ENCODE data around the gene KCNT1.

Gene KCNT1

DNA sequence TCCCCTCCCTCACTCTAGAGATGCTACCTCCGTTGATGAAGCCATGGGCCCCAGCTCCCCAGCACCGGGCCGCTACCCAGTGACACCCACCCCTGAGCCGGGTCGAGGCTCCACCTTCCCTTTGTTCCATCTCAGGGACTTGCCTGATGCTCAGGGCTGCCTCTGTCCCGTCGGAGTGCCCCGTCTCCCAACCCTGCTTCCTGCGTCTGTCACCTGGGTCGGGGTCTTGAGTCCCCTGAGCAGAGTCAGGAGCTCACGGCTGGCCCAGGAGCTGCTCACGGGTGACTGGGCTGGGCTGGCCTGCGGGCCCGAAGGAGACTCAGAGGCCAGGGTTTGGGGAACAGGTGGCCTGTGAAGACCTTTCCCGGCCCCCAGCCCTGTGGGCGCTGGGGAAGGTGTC lies 85.3 kb downstream of the KCNT1 start:
- no peak for DNase-seq

DNA sequence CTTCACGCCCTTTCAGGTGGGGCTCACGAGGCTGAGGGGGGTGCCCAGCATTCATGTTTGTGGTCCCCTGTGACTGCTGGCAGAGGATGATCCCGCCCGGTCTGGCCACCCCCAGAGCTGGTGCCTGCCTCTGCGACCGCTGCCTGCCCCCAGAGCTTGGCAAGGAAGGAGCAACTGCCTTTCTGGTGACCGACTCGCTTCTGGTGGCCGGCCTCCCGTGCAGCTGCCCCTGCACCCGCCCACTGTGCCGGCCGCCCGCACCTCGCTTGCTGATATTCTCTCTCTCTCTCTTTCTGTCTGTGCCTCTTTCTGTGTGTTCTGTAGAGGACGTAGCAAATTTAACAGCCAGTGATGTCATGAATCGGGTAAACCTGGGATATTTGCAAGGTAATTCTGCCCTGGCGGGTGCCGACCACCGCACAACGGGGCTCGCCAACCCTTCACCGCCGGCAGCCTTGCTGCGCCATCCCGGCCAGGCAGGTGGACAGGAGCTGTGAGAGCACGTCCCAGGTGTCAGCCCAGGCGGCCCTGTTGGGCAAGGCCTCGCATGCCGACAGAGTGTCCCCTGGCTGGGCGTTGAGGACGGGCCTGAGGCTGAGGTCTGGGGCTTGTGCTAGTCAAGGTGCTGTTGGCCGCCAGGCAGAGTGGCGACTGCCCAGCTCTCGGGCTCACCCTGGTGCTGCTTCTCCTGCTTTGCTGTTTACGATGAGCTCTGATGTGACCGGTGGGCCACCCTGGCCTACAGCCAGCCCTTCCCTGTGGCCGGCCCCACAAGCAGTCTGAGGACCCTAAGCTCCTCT lies 86.0 kb downstream of the KCNT1 start:
- no peak for DNase-seq

DNA sequence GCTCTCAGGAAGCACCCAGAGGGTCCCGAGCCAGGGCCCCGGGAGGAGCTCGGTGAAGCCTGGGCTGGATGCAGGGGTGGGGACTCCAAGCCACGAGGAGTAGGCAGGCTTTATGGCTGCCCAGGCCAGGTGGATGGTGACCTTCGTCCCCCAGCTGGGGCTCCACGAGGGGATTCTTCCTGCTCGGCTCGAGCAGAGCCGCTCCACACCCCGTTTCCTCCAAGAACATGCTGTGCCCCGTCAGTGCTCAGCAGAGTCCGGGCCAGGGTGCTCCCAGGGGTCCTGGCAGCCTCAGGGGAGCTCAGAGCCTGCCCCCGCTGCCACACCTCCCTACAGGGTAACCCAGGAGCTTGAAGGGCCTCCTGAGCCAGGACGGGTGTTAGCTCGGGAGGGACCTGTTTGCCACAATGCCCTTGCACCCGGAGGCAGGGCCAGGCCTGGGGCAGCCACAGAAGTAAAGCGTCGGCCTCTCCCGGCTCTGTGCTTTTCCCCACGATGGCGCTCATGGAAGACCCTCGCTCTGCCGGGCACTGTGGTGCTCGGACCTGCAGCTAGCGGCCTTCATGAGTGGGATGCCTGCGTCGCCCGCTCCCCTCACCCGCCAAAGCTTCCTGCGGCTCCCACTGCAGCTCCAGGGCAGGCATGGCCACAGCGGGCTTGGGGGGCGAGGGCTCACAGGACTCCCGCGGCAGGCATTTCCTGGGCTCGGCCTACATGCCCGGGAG lies 86.8 kb downstream of the KCNT1 start:
- no peak for DNase-seq

DNA sequence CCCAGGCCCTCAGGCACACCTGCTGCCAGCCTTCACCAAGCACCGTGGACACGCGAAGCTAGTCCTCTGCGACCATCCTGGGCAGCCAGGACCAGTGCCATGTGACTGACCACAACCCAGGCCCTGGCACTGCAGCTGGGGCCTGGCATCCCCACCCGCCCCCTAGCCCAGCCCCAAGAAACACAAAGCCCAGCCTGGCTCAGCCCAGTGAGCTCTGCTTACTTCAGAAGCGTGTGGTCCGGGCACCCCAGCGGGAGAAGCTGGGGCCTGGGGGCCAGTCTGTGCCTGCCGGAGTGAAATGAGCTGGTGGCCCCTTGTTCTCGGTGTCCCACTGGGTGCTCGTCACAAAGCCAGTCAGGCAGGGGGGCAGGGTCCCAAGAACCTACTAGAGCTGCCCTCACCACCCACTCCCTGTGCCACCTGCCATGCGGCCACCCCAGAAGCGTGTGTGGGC lies 87.9 kb downstream of the KCNT1 start:
- DNase-seq, result no peak

DNA sequence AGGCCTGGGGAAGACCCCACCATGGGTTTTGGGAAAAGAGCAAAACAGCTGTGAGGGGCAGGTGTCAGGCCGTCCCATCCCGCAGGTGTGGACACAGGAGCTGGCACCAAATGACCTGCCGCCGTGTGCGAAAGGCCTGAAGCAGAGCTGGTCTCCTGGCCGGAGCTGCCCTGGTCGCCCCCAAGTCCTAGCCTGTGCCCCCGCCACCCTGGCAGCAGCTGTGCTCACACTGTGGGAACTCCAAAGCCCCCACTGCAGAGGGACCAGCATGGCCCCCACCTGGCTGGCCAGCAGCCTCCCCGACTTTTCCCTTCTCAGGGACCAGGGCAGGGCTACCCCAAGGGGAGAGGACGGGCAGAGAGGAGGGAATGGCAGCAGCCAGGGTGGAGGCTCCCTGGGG lies 88.4 kb downstream of the KCNT1 start:
- DNase-seq, result no peak

DNA sequence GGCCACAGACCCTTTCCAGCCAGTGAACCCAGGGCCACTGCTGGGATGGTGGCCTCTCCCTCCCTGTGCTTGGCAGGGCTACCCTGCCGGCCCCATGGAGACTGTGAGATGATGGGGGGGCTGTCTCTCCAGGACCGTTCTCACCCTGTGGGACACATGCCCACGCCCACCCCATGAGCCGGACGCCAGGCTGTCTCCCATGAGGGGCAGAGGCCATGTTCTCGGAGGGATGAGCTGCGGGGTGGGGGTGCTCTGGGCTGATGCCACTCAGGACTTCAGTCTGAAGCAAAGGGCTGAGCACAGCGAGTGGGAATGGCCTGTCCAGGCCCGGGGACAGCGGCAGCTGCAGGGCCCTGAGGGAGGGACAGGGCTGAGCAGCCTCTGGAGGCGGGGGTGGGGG lies 88.9 kb downstream of the KCNT1 start:
- no peak for DNase-seq

DNA sequence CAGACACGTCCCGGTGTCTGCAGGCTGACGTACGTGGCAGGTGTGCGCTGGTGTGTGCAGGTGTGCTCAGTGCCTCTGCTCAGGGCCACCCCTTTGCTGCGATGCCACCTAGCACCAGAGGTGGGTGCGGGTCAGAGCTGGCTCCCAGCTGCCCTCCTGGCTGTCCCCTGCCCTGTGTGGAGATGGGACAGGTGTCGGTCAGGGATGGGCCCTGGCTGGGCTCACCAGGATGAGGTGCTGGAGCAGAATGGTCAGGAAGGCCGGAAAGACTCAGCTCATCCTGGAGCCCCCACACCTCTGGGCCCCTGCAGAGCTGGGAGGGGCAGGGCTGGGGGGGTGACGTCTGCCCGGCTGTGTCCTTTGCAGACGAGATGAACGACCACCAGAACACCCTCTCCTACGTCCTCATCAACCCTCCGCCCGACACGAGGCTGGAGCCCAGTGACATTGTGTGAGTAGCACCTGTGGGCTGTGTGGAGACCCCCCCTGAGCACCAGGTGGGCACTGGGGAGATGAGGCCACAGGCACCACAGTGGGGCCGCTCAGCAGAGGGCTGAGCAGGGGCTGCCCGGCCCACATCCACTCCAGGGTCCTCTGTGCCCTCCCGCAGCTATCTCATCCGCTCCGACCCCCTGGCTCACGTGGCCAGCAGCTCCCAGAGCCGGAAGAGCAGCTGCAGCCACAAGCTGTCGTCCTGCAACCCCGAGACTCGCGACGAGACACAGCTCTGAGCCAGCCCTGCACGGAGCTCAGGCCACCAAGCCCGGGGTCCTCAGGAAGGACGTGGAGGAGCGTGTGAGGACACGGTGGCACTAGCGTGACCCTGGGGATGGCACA lies 89.7 kb downstream of the KCNT1 start:
- no peak for DNase-seq

DNA sequence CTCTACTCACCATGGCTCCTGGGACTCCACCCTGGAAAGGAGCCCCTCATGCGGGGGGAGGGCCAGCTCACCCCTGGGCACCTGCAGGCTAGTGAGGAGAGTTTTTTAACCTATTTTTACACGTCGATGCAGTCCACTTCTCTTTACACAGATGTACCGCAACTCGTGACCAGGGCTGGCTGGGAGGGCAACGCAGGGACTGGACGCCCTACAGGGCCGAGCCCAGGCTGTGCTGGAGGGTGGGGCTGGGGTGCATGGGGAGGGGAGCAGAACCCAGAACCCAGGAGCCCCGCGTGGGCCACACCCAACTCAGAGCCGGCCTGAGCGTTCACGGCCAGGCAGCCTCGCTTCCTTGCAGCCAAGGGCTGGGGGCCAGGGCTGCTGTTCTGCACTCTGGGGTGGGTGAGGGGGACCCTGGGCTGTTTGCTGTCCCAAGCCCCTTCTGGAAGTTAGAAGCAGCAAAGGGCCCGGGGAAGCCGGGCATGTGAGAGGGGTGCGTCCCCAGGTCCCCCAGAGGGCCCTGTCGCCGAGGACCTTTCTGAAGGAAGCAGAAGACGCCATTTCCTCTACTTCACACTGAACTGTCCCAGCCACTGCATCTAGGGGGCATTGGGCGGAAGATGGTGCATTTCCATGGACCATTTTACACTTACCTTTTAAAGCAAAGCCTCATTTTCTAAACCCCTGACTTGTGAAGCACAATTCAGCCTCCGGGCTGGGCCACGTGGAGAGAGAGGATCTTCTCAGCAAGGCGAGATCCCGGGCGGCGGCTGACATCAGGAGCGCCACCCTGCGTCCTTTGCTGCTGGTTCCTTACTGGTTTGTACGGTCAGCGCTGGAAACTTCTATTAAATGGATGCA lies 90.5 kb downstream of the KCNT1 start:
- no peak for DNase-seq

DNA sequence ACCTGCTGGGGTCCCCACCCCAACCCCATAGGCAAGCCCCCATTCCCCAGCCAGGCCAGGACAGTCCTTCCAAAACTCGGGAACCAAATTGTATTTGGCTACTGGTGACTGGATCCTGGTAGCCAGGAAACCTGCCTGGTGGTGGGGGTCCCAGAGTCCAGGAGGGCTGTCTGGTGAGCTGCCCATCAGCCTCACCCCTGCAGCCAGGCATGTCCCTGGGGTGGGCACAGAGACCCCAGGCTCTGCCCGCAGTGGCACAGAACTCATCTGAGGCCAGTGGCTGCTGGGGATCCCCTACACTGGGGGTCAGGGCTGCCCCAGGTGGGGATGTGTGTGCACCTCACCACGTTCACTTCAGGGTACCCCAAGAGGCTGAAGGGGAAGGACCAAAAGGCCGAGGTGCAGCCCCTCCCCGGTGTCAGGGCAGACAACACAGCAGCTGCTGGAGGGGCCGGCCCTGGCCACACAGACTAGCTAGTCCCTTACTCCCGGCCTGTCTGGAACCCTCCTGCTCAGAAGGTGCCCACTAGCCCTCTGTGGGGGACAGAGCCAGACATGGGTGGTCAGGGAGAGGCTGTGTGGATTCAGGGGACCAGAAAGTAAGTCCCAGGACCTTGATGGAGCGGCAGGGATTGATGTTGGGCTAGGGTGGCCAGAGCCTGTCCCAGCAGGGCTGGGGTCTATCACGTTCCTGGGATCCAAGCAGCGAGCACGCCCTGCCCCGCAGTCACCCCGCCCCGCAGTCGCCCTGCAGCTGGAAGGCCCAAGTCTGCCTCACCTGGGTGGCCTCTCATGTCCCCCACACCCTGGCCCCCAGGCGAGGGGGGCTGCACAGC lies 91.5 kb downstream of the KCNT1 start:
- DNase-seq, result no peak

DNA sequence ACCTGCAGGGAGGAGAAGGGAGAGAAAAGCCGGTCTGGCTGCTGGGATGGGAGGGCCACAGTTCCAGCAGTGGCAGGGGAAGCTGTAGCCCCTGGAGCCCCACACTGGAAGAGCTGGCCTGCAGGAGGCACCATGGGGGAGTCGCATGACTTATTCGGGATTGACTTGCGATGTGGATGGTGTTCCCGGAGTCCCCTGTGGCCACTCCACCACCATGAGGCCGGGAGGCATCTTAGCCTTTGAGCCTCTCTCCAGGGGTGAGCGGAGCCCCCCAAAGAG lies 92.0 kb downstream of the KCNT1 start:
- DNase-seq, result no peak

DNA sequence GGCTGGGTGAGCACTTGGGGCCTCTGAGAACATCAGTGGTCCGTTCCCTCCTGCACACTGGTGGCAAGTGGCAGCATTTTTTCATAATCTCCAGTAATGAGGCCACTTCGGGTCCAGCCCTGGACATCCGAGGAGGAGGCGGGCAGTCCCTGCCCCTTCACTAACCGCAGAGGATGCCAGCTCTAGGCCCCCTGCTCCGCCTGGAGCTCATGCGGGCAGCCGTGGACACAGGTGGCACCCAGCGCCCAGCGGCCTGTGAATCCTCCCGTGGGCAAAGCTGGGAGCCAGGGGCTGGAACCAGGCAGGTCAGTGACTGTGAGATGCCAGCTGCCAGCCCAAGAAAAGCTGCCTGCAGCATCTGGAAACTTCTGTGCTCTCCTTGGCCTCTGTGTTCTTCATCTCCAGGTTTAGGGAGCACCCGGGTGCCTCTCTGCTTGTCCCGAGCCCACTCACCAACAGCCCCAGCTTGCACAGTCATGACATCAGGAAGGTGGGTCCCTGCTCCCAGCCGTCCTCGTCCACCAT lies 92.4 kb downstream of the KCNT1 start:
- no peak for DNase-seq

DNA sequence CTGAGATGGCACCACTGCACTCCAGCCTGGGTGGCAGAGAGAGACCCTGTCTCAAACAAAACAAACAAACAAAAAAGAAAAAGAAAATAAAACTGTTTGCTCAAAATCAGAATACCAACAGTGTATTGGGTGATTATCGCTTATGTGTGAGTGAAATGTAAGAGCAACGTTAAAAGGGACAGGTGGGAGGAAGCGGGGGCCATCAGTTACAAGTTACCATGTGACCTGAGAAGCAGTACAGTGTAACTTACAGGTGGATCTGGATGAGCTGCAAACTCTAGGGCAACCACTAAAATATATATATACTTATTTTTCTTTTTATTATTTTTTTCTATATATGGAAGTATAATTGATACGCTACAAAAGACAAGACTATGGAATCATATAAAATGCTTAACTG lies 93.4 kb downstream of the KCNT1 start:
- no peak for DNase-seq

DNA sequence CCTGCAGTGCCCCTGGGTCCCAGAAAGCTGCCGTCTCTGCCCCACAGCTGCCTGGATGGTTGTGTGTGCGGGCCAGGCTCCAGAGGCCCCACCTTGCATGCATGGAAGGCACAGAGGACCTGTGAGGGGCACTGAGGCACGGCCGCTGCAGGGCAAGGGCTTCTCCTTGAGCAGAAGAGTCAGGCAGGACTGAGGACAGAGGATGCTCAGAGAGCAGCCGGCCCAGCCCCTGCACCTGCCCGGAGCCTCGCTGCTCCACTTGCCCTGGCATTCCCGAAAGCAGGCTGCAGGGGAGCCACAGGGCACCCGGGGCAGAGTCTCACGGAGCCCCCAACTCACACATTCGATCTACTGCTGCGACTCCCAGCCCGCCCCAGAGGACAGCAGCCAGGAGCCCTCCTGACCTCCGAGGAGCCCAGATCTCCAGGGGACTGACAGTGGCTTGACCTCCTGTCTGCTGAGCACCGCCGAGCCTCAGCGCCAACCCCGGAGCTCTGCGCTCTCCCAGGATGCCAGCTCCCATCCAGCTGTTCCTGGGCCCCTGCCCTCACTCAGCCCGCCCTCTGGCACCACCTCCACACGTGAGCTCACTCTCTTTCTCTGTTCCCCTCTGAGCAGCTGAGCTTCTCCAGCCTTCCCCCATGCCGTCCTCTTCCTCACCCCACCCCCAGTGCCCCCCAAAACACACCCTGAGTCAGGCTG lies 95.0 kb downstream of the KCNT1 start:
- no peak for DNase-seq

DNA sequence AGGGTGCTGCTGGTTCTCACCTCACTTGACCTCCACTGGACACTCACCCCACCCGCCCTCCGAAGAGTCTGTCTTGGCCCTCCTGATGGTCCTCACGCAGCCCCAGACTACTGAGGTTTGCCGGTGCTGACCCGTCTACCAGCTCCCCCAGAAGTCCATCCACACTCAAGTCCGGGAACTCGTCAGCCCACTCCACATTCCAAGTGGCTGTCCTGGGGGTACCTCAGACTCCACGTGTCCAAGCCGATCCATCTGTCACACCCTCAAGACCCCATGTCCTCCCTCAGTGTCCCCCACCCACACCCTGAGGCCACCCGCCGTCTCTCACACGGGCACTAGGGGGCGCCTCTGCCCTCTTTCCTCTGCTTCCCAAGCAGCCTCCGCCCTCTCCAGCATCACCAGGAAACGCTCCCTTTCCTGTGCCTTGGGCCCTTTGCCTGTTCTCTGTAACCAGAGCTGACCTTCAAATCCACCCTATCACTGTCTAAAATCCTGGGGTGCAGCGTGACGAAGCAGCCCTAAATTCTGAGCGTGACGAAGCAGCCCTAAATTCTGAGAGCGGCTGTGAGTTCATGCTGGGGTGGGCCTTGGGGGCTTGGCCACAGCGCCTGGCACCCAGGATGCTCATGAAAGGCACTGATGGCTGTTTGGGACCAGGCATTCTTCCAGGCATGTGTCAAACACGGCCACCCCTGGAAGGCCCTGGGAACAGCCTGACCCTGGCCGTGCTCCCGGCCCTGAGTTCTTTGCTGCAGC lies 95.7 kb downstream of the KCNT1 start:
- DNase-seq, result no peak

DNA sequence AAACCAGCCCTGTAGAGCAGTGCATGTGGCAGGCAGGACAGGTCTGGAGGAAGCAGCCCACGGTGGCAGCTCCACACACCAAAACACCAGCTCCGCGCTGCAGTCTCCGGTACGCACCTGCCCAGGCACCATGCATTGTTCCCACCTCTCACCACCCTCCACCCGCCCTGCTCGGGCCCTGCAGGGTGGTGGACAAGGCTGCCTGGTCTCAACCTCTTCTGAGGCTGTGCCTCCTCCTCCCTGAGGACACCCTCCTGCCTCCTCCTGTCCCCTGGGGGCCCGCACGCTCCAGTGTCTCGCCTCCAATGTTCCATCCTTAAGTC lies 96.2 kb downstream of the KCNT1 start:
- no peak for DNase-seq

DNA sequence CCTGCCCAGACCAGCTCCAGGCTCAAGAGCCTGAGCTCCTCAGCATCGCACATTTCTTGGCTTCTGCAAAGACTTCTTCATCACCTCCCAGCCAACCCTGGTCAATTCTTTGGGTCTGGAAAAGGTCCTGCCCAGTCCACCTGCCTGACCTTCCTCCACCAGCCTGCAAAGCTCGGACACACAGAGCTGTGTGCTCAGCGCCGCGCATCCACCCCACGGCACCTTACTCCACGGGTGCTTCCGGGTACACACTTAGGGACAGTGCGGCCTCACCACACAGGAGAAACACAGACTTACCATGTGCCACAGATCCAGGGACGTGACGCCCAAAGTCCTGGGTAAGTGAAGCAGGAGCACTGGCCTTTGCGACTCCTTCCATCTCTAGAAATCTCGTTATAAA lies 97.3 kb downstream of the KCNT1 start:
- no peak for DNase-seq

DNA sequence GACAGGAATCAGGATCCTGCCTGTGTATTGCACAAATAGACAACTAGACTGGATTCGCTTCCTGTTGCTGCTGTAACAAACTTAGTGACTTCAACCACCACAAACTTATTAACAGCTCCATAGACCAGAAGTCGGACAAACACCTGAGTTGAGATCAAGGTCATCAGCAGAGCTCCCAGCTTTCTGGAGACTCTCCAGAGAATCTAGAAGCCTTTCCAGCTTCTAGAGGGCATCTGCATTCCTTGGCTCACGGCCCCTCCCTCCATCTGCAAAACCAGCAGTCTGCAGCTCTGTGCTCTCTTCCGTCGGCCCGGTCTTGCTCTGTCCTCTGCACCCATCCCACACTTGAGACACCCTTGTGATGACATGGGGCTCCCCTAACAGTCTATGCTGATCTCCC lies 99.1 kb downstream of the KCNT1 start:
- DNase-seq, result no peak

DNA sequence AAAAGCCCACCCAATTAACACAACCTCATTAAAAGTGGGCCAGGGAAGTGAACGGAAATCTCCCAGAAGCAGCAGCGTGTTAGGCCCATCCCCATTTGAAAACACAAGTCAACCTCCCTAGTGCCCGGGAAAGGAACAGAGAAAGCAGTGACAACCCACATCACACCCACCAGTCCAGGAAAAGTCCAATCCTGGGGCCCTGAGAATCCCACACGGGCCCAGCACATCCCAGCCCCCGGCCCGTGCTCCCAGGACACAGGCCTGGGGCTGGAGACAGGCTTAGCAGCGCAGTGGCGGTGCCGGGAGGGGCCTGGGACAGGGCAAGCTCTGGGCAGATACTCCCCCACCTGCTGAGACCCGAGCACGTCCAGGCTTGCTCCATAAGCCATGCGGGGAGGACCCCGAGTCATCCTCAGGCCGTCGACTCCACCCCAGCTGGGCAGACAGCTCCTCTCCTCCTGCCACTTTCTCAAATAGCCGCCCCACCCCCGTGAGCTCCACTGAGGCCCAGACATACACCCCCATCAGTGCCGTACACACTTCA lies 101.0 kb downstream of the KCNT1 start:
- DNase-seq, result no peak

DNA sequence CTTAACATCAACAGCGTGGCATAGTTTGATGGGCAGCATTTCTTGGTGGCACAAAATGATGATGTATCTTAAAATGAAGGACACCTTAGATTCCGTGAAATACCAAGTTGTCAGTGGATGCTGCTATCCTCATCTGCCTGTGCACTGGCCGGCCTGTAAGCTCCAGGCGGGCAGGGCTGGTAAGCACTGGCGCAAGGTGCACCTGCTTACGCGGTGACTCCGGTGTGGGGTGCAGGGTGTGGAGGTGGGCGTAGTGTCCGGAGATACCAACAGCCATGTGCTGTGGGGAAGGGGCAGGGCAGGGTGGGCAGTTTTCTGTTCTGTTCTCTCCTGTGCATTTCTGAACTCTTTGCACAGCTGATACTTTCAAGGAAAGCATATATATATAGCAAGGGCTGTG lies 101.5 kb downstream of the KCNT1 start:
- no peak for DNase-seq

Data from bone marrow (tissue), 2 donors.